ENCODE data around the gene ADCK2.
"Not testable (repeated sequence)": the region's sequence is repeated elsewhere in the genome, so short reads cannot be mapped to it uniquely, and the experiment has no call there.

Gene ADCK2

GRCh38 chr7:140694592-140694991, 21.8 kb downstream of the ADCK2 start:
- no peak for DNase-seq (ENCODE audit: low read depth in 1 of 2, low spot score in 1 of 2)

- DNase-seq (ENCODE audit: low read depth in 1 of 2, low spot score in 1 of 2), result no peak
Observed at GRCh38 chr7:140695381-140695780, 22.6 kb downstream of the ADCK2 start.

- DNase-seq (ENCODE audit: low read depth in 1 of 2, low spot score in 1 of 2), result peak in 1 of 2 donors; percentile 91
Observed at GRCh38 chr7:140696024-140696679, 23.4 kb downstream of the ADCK2 start.

GRCh38 chr7:140696680-140697446, 24.1 kb downstream of the ADCK2 start, which contains the start of gene NDUFB2:
Gene NDUFB2, plus strand, starts transcription at chr7:140696708. Its CDS starts 37 bp downstream, at chr7:140696745.
- DNase-seq (ENCODE audit: low read depth in 1 of 2, low spot score in 1 of 2), result peak; percentile 62 to 92

- no peak for DNase-seq (ENCODE audit: low read depth in 1 of 2, low spot score in 1 of 2)
Observed at GRCh38 chr7:140697447-140698143, 24.9 kb downstream of the ADCK2 start.

GRCh38 chr7:140698477-140698876, 25.7 kb downstream of the ADCK2 start:
- no peak for DNase-seq (ENCODE audit: low read depth in 1 of 2, low spot score in 1 of 2)

- no peak for DNase-seq (ENCODE audit: low read depth in 1 of 2, low spot score in 1 of 2)
Observed at GRCh38 chr7:140702774-140703173, 30.0 kb downstream of the ADCK2 start.

- no peak for DNase-seq (ENCODE audit: low read depth in 1 of 2, low spot score in 1 of 2)
Observed at GRCh38 chr7:140704205-140704604, 31.5 kb downstream of the ADCK2 start.

GRCh38 chr7:140707132-140707531, 34.4 kb downstream of the ADCK2 start:
- DNase-seq (ENCODE audit: low read depth in 1 of 2, low spot score in 1 of 2), result no peak

GRCh38 chr7:140708764-140709163, 36.0 kb downstream of the ADCK2 start:
- not testable (repeated sequence) for DNase-seq (ENCODE audit: low read depth in 1 of 2, low spot score in 1 of 2)

GRCh38 chr7:140712392-140712791, 39.6 kb downstream of the ADCK2 start:
- not testable (repeated sequence) for DNase-seq (ENCODE audit: low read depth in 1 of 2, low spot score in 1 of 2)

- DNase-seq (ENCODE audit: low read depth in 1 of 2, low spot score in 1 of 2), result no peak
Observed at GRCh38 chr7:140714331-140715040, 41.7 kb downstream of the ADCK2 start.

- no peak for DNase-seq (ENCODE audit: low read depth in 1 of 2, low spot score in 1 of 2)
Observed at GRCh38 chr7:140719721-140720120, 47.0 kb downstream of the ADCK2 start.

- no peak for DNase-seq (ENCODE audit: low read depth in 1 of 2, low spot score in 1 of 2)
Observed at GRCh38 chr7:140722254-140722653, 49.5 kb downstream of the ADCK2 start.

GRCh38 chr7:140723006-140723405, 50.3 kb downstream of the ADCK2 start:
- DNase-seq (ENCODE audit: low read depth in 1 of 2, low spot score in 1 of 2), result no peak

GRCh38 chr7:140723574-140723973, 50.8 kb downstream of the ADCK2 start:
- no peak for DNase-seq (ENCODE audit: low read depth in 1 of 2, low spot score in 1 of 2)

GRCh38 chr7:140724706-140725105, 52.0 kb downstream of the ADCK2 start:
- no peak for DNase-seq (ENCODE audit: low read depth in 1 of 2, low spot score in 1 of 2)

GRCh38 chr7:140726281-140726680, 53.5 kb downstream of the ADCK2 start:
- no peak for DNase-seq (ENCODE audit: low read depth in 1 of 2, low spot score in 1 of 2)

GRCh38 chr7:140732416-140732815, 59.7 kb downstream of the ADCK2 start:
- no peak for DNase-seq (ENCODE audit: low read depth in 1 of 2, low spot score in 1 of 2)

GRCh38 chr7:140734096-140734495, 61.4 kb downstream of the ADCK2 start:
- DNase-seq (ENCODE audit: low read depth in 1 of 2, low spot score in 1 of 2), result no peak

- no peak for DNase-seq (ENCODE audit: low read depth in 1 of 2, low spot score in 1 of 2)
Observed at GRCh38 chr7:140734729-140735128, 62.0 kb downstream of the ADCK2 start.

Measured in activated CD4-positive, alpha-beta T cell treated with anti-CD3 and anti-CD28 coated beads, Interleukin-2, amount 50 U/mL, for 24 hours (primary cell).